ENCODE data around the gene NCR2. TPM values are rescaled to one million over a fixed set of nuclear protein-coding genes. Genes with fewer than 3 reads are reported as not detected.

Gene NCR2
- total and polyA plus RNA-seq, 2 of the 13 experiments (the other 11 are each of a cell fraction or from before 2014, with no cell fraction given), result not detected

GRCh38 chr6:41318654-41319565, 16.5 kb upstream of the NCR2 start (continued):
- TF ChIP-seq TFE3 (CRISPR knock-in tag; IDR thresholded peaks at IDR 0.05), result no peak
- peak; percentile 47; the same call in 1 of the 2 replicates for TF ChIP-seq ZNF792 (CRISPR knock-in tag; IDR thresholded peaks at IDR 0.05)
- TF ChIP-seq ZNF703 (CRISPR knock-in tag; IDR thresholded peaks at IDR 0.05; ENCODE audit: borderline replicate concordance), result no peak
- no peak for TF ChIP-seq ZNF101 (CRISPR knock-in tag; IDR thresholded peaks at IDR 0.05; ENCODE audit: borderline replicate concordance, low read depth)
- TF ChIP-seq ZSCAN30 (CRISPR knock-in tag; IDR thresholded peaks at IDR 0.05), result no peak
- TF ChIP-seq ZFYVE20 (CRISPR knock-in tag; IDR thresholded peaks at IDR 0.05; ENCODE audit: borderline replicate concordance, low read depth), result no peak
- TF ChIP-seq TEF (CRISPR knock-in tag; IDR thresholded peaks at IDR 0.05), result no peak
- TF ChIP-seq KAT8 (CRISPR knock-in tag; IDR thresholded peaks at IDR 0.05), result 0 out of 2 replicates have a peak, but pooled peaks have one; percentile 24
- peak; percentile 34; the same call in 1 of the 2 replicates for TF ChIP-seq ATF7-NPFF (CRISPR knock-in tag; IDR thresholded peaks at IDR 0.05; ENCODE audit: low read depth)
- 0 out of 2 replicates have a peak, but pooled peaks have one; percentile 59 for TF ChIP-seq FUBP1 (CRISPR knock-in tag; IDR thresholded peaks at IDR 0.05; ENCODE audit: borderline replicate concordance)
- TF ChIP-seq TARDBP (CRISPR knock-in tag; IDR thresholded peaks at IDR 0.05), result peak; percentile 48; the same call in 1 of the 2 replicates
- peak; percentile 52 for TF ChIP-seq YEATS4 (CRISPR knock-in tag; IDR thresholded peaks at IDR 0.05; ENCODE audit: borderline replicate concordance)
- no peak for TF ChIP-seq GMEB2 (CRISPR knock-in tag; IDR thresholded peaks at IDR 0.05; ENCODE audit: low read depth)
- peak; percentile 97 for TF ChIP-seq ZNF768 (CRISPR knock-in tag; IDR thresholded peaks at IDR 0.05)
- no peak for TF ChIP-seq ZNF713 (CRISPR knock-in tag; IDR thresholded peaks at IDR 0.05)
- no peak for TF ChIP-seq SRF (IDR thresholded peaks at IDR 0.05; ENCODE audit: low read depth, low read length)
- peak; percentile 32; the same call in 1 of the 2 replicates for TF ChIP-seq SKIL (CRISPR knock-in tag; IDR thresholded peaks at IDR 0.05; ENCODE audit: borderline replicate concordance)
- no peak for TF ChIP-seq CENPX (CRISPR knock-in tag; IDR thresholded peaks at IDR 0.05)
- TF ChIP-seq ZNF350 (CRISPR knock-in tag; IDR thresholded peaks at IDR 0.05; ENCODE audit: borderline replicate concordance, low read depth), result no peak; the same call in 1 of the 2 replicates
- peak; percentile 44; the same call in 1 of the 2 replicates for TF ChIP-seq ZNF780A (CRISPR knock-in tag; IDR thresholded peaks at IDR 0.05)
- no peak for TF ChIP-seq ZNF570 (CRISPR knock-in tag; IDR thresholded peaks at IDR 0.05; ENCODE audit: borderline replicate concordance)

Measured in HepG2 (cell line).